ENCODE measurements around the gene IMP4. TPM values are rescaled to one million over a fixed set of nuclear protein-coding genes. Genes with fewer than 3 reads are reported as not detected.

The IMP4 gene
- total and polyA plus RNA-seq, 4 donors = 31.7 to 95.5 (median 61.2) TPM

- Histone ChIP-seq H3K27me3 (ENCODE audit: control insufficient read depth in 4 of 4, insufficient read depth in 4 of 4, low read length in 3 of 4) (no peaks in the 10 kb centered on the region), H3K4me1 (ENCODE audit: control insufficient read depth in 4 of 4, insufficient read depth in 4 of 4, low read length in 3 of 4) (peaks cover 3 to 17% (median 11%) of the 10 kb centered on the region in 4 donors), H3K36me3 (ENCODE audit: control insufficient read depth in 4 of 4, insufficient read depth in 3 of 4, low read depth in 1 of 4, low read length in 3 of 4) (peaks cover 3 to 15% (median 14%) of the 10 kb centered on the region in 4 donors), H3K4me3 (ENCODE audit: low read depth in 1 of 3, low read length in 3 of 3) (no peak overlapping the region), H3K9ac (ENCODE audit: low read depth in 1 of 2, low read length in 2 of 2) (no peak overlapping the region), H3K27ac (ENCODE audit: low read depth in 1 of 2, low read length in 2 of 2) (no peak overlapping the region), H3K9me3 (ENCODE audit: control insufficient read depth in 4 of 4, low read length in 3 of 4) (no peaks in the 10 kb centered on the region)
- 94% methylated on average over 10 of the region's 10 CpGs for WGBS
- TF ChIP-seq ZBTB33 (IDR thresholded peaks at IDR 0.05) (no peak), RAD21 (IDR thresholded peaks at IDR 0.05) (no peak), SP1 (IDR thresholded peaks at IDR 0.05) (no peak), FOXA1 (IDR thresholded peaks at IDR 0.05) (no peak), FOXA2 (IDR thresholded peaks at IDR 0.05) (no peak), HNF4G (IDR thresholded peaks at IDR 0.05) (no peak), TAF1 (conservative IDR thresholded peaks at IDR 0.05) (no peak), CTCF (IDR thresholded peaks at IDR 0.05; ENCODE audit: low read depth, low read length, missing input control) (no peak), MAX (IDR thresholded peaks at IDR 0.05) (no peak), HNF4A (conservative IDR thresholded peaks at IDR 0.05) (no peak), ATF3 (IDR thresholded peaks at IDR 0.05) (no peak), JUND (IDR thresholded peaks at IDR 0.05) (no peak), RXRA (IDR thresholded peaks at IDR 0.05) (no peak), GABPA (IDR thresholded peaks at IDR 0.05 in 1 of 2, conservative IDR thresholded peaks at IDR 0.05 in 1 of 2) (no peak), NR2F2 (IDR thresholded peaks at IDR 0.05) (no peak), YY1 (IDR thresholded peaks at IDR 0.05) (no peak), EGR1 (IDR thresholded peaks at IDR 0.05; ENCODE audit: low read depth in 2 of 2) (no peak)
- no peak for DNase-seq (ENCODE audit: low spot score)
Observed at GRCh38 chr2:130339885-130340745, 2.6 kb upstream of the IMP4 start.

- H3K4me1 ChIP-seq (ENCODE audit: control insufficient read depth in 4 of 4, insufficient read depth in 4 of 4, low read length in 3 of 4) = peaks cover 3 to 17% (median 11%) of the 10 kb centered on the region in 4 donors
- H3K9ac ChIP-seq (ENCODE audit: low read depth in 1 of 2, low read length in 2 of 2) = peak overlapping the region; percentile 10 to 56
- DNase-seq (ENCODE audit: low spot score) = no peak
- no peaks in the 10 kb centered on the region for H3K9me3 ChIP-seq (ENCODE audit: control insufficient read depth in 4 of 4, low read length in 3 of 4)
- H3K27ac ChIP-seq (ENCODE audit: low read depth in 1 of 2, low read length in 2 of 2) = peak overlapping the region; percentile 78 to 83
- WGBS = 3% methylated on average over 24 of the region's 24 CpGs
- H3K4me3 ChIP-seq (ENCODE audit: low read depth in 1 of 3, low read length in 3 of 3) = peak overlapping the region; percentile 73 to 92 (median 88)
- no peaks in the 10 kb centered on the region for H3K27me3 ChIP-seq (ENCODE audit: control insufficient read depth in 4 of 4, insufficient read depth in 4 of 4, low read length in 3 of 4)
- H3K36me3 ChIP-seq (ENCODE audit: control insufficient read depth in 4 of 4, insufficient read depth in 3 of 4, low read depth in 1 of 4, low read length in 3 of 4) = peaks cover 8 to 29% (median 28%) of the 10 kb centered on the region in 4 donors
- no peak for TF ChIP-seq RAD21 (IDR thresholded peaks at IDR 0.05)
- TF ChIP-seq HNF4G (IDR thresholded peaks at IDR 0.05) = no peak
- TF ChIP-seq MAX (IDR thresholded peaks at IDR 0.05) = no peak
- no peak for TF ChIP-seq SP1 (IDR thresholded peaks at IDR 0.05)
- TF ChIP-seq CTCF (IDR thresholded peaks at IDR 0.05; ENCODE audit: low read depth, low read length, missing input control) = no peak
- no peak for TF ChIP-seq ZBTB33 (IDR thresholded peaks at IDR 0.05)
- no peak for TF ChIP-seq REST (IDR thresholded peaks at IDR 0.05)
- no peak for TF ChIP-seq TAF1 (conservative IDR thresholded peaks at IDR 0.05)
Observed at GRCh38 chr2:130341562-130342019, 1.1 kb upstream of the IMP4 start.
